Activated CD8-positive, alpha-beta memory T cell treated with anti-CD3 and anti-CD28 coated beads for 1 hour (primary cell): ENCODE measurements around the gene PLA2G12B.
"Not testable (repeated sequence)": the region's sequence is repeated elsewhere in the genome, so short reads cannot be mapped to it uniquely, and the experiment has no call there.

Experiments
- DNase-seq, 2 donors: peaks; one replicate each; pipeline ENCODE4 v3.0.0-alpha.2; 2020; ENCODE audit warnings: low read depth in 1 of 2; ENCODE audit errors: extremely low read depth in 1 of 2

PLA2G12B gene

DNA sequence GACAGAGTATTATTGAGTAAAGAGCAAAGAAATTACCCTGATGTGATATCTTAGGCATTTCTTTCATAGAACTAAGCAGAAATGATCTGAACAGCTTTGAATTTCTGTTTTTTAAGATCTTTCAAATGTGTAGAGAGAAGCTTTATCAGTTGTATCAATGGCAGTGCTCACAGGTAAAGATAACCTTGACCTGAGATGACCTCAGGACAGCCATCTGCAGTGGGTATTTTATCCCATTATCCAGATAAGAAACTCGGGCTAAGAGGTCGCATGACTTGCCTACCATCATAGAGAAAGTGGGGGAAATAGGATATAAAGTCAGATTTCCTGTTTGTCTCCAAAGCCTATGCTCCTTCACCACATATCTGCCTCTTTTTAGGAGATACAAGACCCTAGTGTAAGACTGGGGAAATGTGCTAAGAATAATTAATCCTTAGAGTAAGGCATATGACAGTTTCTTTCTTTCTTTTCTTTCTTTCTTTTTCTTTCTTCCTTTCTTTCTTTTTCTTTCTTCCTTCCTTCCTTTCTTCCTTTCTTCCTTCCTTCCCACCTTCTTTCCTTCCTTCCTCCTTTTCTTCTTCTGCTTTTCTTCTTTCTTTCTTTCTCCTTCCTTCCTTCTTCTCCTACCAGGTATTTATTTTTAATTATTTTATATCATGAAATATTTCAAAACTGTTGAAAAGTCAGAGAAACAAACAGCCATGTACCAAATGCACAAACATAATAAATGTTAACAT lies 10.9 kb downstream of the PLA2G12B start:
- DNase-seq: no peak

DNA sequence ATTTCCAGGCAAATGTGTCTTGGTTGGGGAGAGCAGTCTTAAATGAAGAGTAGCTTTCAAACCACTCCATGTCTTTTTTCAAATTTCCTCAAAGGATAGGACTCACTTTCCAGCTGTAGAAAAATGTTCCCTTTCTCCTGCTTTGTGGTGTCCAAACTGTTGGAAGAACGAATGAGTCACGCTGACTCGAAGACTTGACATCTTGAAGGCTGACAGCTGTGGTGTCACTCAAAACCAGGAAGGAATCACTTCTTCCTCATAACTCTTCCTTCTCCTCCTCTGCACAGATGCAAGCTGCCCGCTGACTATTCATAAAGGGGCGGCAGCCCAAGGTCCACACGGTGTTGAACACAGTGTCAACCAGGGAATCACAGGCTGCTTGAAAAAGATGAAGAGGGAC lies 19.2 kb downstream of the PLA2G12B start:
- DNase-seq: no peak

GRCh38 chr10:72932259-72933015 lies 22.2 kb downstream of the PLA2G12B start:
- no peak for DNase-seq

GRCh38 chr10:72930276-72930675 lies 24.3 kb downstream of the PLA2G12B start:
- DNase-seq: no peak

DNA sequence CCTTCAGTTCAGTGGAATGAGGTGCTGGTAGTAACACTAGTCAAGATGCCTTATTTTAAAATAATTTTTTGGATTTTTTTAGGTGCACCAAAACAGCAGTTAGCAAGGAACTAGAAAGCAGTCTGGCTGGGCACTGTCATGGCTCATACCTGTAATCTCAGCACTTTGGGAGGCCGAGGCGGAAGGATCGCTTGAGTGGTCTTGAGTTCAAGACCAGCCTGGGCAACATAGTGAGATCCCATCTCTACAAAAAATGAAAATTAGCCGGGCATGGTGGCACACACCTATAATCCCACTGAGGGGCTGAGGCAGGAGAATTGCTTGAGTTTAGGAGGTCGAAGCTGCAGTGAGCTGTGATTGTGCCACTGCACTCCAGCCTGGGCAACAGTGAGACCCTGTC lies 25.8 kb downstream of the PLA2G12B start:
- no peak for DNase-seq

GRCh38 chr10:72927485-72927884 lies 27.1 kb downstream of the PLA2G12B start:
- DNase-seq: no peak

DNA sequence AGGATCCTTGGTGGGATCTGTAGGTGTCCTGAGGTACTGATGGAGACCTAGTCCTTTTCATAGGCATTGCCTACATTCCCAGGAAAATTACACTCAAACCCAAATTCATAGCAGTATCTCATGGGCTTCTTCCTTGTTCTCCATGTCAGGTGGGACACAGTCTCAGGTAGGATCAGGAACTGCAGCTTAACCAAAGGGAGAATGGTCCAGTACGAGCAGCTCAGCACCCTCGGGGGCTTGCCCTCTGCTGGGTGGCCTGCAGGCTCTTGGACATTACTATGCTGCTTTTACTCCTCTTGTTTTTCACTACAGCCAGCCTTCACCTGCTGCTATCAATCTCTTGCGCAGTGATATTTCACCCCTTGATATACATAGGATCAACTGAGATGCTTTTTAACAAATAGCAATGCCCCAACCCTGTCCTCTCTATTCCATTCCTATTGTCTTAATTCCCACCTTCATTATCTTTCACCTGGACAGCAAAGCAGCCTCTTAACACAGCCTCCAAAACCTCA lies 28.6 kb downstream of the PLA2G12B start:
- no peak for DNase-seq

DNA sequence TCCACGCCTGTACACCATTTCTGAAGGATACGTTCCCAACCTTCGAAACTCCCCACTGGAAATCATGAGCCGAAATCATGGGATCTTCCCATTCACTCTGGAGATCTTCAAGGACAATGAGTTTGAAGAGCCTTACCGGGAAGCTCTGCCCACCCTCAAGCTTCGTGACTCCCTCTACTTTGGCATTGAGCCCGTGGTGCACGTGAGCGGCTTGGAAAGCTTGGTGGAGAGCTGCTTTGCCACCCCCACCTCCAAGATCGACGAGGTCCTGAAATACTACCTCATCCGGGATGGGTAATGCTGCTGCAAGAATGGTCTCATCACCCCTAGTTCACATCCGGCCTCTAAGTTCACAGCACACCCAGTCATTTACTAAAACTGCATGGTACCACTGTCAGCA lies 30.3 kb downstream of the PLA2G12B start:
- no peak for DNase-seq

DNA sequence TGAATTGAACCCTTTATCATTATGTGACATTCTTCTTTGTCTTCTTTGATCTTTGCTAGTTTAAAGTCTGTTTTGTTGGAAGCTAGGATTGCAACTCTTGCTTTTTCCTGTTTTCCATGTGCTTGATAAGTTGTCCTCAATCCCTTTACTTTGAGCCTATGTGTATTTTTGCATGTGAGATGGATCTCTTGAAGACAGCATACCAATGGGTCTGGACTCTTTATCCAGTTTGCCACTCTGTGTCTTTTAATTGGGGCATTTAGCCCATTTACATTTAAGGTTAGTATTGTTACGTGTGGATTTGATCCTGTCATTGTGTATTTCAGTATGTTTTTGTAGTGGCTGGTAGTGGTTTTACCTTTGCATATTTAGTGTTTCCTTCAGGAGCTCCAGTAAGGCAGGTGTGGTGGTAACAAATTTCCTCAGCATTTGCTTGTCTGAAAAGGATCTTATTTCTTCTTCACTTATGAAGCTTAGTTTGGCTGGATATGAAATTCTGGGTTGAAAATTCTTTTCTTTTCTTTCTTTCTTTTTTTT lies 33.4 kb downstream of the PLA2G12B start:
- DNase-seq: not testable (repeated sequence)

DNA sequence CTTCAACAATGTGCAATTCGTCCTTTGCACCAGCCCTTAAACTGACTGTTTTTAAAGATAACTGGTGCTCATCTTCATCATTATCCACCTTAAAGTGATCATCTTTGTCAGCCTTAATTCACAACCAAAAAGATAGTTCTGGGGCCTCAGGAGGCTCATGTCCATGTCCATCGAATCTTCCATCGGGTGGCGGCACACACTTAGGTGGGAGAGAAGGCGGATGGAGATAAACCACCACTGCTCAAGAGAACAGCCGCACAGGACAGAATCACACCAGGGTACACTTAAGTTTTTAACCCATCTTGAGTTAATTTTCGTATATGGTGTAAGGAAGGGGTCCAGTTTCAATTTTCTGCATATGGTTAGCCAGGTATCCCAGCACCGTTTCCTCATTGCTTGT lies 36.3 kb downstream of the PLA2G12B start:
- DNase-seq: no peak

DNA sequence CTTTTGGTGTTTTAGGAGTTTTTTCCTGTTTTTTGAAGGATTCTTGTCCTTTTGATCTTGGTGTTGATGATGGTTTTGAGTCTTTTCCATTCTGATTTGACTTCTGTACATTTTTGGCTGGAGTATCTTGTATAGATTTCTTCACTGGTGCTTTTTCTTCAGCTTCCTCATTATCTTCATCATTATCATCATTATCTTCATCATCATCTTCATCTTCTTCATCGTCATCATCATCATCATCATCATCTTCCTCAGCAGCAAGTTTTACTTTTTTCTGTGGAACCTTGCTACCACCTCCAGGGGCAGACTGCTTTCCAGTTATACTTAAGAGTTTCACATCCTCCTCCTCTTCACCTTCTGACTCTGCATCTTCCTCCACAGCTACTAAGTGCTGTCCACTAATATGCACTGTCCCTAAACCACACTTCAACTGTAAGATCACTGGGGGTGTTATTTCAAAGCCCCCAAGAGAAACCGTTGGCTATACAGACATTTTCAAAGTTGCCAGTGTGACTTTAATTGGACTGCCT lies 36.7 kb downstream of the PLA2G12B start:
- not testable (repeated sequence) for DNase-seq

GRCh38 chr10:72917201-72917600 lies 37.4 kb downstream of the PLA2G12B start:
- DNase-seq: not testable (repeated sequence)

DNA sequence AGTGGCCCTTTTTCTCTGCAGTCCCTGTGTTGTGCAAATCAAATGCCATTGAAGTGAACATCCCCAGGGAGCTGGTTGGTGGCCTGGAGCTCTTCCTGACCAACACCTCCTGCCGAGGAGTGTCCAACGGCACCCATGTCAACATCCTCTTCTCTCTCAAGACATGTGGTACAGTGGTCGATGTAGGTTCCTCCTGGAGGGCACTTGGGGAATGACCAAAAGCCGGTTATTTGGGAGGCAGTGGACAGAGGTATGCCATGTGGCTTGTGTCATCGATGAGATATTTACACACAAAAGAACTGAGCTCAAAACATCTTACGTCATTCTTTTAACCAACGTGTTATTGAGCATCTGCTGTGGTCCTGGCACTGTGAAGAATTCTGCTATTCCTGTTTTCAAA lies 41.3 kb downstream of the PLA2G12B start:
- no peak for DNase-seq

DNA sequence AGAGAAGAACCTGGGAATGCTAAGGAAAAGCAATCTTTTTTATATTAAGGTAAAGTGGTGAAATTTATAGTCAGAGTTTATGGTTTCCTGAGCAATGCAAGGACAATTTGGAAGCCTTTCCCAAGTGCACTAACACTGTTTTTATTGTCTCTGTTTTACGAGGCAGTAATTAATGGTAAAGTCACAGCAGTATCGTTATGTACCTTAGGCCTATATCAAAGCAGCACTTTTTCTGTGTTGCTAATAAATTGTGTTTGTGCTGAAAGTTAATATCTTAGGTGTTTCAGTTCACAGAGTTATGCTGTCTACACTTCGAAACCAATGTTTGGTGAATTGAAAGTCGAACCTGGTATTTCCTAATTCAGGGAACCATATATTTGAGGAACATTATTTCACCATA lies 41.9 kb downstream of the PLA2G12B start:
- no peak for DNase-seq

DNA sequence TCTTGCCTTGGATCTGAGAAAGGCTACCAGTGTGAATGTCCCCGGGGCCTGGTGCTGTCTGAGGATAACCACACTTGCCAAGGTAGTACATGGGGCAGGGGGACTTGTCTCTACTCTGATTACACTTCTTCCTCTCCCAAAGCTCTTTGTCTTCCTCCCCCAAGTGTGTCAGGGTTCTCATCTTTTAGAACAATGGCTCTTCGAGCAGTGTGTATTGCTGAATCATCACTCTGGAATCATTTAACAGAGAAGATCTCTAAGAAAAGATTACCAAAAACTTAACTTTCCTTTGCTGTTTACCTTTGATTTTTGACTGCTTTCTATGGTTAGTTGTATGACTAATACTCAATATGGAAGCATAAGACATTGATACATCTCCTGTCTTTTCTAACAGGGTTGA lies 42.8 kb downstream of the PLA2G12B start:
- no peak for DNase-seq

DNA sequence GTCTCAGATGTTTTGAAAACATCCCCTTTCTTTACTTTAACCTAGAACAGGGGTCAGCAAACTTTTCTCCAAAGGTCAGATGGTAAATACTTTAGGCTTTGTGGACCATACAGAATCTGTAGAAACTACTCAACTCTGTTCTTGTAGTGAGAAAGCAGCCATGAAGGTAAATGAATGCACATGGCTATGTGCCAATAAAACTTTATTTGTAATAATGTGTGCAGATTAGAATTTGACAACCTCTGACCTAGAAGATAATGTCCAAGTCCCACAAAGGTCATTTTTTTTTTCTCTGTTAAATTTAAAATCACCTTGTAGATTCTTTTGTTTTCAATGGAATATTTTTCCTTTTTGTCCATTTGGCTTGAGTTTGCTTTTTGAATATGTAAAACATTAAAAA lies 43.9 kb downstream of the PLA2G12B start:
- no peak for DNase-seq

GRCh38 chr10:72906446-72906845 lies 48.2 kb downstream of the PLA2G12B start:
- DNase-seq: no peak

DNA sequence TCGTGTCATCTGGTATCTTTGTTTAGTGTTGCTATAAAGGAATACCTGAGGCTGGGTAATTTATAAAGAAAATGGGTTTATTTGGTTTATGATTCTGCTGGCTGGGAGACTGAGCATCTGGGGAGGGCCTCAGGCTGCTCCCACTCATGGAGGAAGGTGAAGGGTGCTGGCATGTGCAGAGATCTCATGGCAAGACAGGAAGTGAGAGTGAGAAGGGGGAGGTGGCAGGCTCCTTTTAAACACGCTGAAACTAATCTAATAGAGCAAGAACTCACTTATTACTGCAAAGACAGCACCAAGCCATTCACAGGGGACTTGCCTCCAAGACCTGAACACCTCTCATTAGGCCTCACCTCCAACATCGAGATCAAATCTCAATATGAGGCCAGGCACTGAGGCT lies 49.8 kb downstream of the PLA2G12B start:
- DNase-seq: no peak

GRCh38 chr10:72903941-72904446 lies 50.6 kb downstream of the PLA2G12B start:
- not testable (repeated sequence) for DNase-seq

- no peak for DNase-seq
Observed at GRCh38 chr10:72899545-72899944, 55.1 kb downstream of the PLA2G12B start.

GRCh38 chr10:72898616-72899015 lies 56.0 kb downstream of the PLA2G12B start:
- DNase-seq: no peak
